ENCODE measurements around the gene PEX10.
"Not testable (repeated sequence)": the region's sequence is repeated elsewhere in the genome, so short reads cannot be mapped to it uniquely, and the experiment has no call there.

The PEX10 gene

DNA sequence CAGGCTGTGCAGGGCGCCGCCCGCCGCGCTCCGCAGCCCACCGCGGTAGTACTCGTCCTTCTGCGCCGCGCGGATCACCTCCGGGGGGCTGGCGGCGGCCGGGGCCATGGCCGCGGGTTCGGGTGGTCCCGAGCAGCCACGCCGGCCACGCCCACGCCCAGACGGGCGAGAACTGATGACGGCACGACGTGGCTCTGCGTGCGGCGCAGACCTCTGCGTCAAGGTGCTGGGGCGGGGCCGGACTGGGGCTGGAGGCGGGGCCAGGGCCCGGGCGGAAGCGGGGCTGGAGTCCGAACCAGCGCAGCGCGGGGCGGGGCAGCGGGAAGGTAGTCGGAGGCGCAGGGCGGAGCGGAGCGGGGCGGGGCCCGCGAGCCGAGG lies at the start of gene PEX10:
Gene PEX10, minus strand, starts transcription at position 170 of the 378 bp plus-strand sequence. Its CDS starts 62 bp downstream, at position 108.
- peak; percentile 94 to 96 for DNase-seq

DNA sequence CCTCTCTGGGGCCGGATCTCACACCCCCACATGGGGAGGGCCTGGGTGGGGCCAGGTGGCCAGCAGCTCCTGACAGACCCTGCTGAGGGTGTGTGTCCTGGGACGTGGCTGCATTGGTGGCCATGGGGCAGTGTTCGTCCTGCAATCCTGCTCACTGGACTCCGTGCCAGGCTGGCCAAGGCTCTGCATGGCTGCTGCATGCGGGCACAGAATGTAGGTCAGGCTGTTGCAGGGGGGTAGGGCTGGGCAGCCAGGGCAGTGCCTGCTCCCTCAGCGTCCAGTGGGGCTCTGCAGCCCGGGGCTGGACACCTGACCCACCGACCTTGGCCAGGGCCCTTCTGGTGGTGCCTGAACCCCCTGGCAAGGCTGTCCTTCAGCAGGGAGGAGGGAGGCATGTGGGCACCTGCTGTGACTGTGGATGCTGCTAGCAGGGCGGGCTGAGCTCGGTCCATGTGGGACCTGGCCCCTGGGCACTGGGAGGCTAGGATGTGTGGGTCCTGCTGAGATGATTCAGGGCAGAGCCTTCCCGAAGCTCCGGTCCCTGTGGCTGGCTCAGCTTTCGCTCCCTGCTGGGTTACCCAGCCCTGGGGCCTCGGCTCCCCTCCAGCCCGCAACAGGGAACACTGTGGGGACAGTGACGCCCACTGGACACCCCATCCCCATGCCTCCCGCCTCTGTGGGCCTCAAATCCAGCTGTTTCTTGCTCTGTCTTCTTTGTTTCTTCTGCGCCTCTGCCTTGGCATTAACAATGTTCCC lies 48.8 kb upstream of the PEX10 start:
- DNase-seq, result no peak

DNA sequence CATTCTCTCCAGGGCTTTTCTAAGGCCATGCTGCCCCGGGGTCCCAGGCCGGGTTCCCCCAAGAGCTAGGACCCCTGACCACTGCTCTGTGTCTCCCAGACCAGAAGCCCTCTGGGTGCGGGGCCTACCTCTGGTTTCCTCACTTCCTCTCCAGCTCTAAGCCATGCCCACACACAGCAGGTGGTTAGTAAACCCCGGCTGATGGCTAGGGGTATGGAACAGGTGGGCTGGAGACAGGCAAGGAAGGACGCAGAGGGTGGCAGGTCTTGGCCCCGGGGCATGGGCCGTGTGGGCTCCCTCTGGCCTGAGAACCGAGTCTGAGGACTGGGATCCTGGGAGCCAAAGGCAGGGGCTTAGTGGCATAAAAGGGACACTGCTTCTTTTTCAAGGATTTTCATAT lies 47.8 kb upstream of the PEX10 start:
- no peak for DNase-seq

DNA sequence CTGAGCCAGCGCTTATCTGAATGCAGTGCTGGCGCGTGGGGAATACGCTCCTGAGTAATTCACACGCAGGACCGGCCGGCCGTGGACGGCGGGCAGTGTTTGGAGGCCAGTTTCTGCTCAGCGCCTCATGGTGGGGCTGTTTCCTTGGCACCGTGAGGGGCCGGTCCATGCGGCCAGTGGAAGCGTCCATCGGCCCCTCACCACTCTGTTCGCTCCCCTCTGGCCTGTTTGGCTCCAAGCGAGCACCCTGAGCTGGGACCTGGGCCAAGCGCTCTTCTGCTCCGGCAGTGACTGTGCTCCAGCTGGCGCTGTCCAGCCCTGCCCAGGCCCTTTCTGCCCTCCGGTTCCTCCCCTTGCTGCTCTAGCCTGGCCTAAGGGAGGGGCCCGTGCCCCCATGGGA lies 47.4 kb upstream of the PEX10 start:
- no peak for DNase-seq

DNA sequence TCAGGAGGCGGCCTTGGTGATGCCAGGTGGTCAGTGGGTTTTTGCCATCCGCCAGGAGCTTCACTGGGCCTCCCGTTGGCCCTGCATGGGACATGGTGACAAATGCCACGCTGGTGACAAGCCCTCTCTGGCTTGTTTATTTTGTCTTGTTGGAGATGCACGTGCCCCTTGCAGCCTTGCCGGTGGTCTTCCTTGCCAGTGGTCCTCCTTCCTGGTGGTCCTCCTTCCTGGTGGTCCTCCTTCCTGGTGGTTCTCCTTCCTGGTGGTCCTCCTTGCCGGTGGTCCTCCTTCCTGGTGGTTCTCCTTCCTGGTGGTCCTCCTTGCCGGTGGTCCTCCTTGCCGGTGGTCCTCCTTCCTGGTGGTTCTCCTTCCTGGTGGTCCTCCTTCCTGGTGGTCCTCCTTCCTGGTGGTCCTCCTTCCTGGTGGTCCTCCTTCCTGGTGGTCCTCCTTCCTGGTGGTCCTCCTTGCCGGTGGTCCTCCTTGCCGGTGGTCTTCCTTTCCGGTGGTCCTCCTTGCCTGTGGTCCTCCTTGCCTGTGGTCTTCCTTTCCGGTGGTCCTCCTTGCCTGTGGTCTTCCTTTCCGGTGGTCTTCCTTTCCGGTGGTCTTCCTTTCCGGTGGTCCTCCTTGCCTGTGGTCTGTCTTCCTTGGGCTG lies 46.9 kb upstream of the PEX10 start:
- not testable (repeated sequence) for DNase-seq

- no peak for DNase-seq
Measured at GRCh38 chr1:2458687-2459086, 46.3 kb upstream of the PEX10 start.

DNA sequence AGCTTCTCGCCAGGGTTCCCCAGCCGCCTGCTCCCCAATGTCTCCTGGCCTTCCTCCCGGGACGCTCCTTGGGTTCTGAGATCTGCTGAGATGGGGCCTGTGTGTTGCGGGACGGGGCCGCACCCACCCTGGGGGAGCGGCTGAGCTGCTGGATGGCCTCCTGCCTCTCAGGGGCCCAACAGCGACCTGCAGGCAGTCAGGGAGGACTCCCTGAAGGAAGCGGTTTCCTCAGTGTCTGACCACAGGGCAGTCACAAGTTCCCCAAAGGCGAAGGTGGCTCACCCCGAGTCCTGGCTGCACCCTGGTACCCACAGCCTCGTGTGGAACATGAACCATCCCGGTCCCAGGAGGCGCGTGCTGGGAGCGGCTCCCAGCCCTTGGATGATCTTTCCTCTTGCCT lies 45.1 kb upstream of the PEX10 start:
- DNase-seq, result no peak

GRCh38 chr1:2455757-2456156 lies 43.4 kb upstream of the PEX10 start:
- DNase-seq, result no peak

- no peak for DNase-seq
Measured at GRCh38 chr1:2454227-2454626, 41.9 kb upstream of the PEX10 start.

DNA sequence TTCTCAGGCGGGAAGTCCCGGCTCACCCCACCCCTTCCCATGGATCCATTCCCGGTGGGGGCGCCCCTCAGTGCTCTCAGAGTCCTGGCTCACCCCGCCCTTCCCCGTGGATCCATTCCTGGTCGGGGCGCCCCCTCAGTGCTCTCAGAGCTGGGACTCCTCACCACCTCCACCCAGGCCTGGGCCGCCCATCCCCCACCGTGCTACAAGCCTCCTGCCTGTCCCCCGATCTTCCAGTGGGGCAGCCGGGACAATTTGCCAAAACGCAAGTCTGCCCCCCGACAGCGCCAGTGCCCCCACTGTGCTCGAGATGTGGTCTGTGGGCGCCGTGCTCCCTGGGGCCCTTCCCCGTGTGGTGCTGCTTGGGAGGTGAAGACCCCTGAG lies 40.6 kb upstream of the PEX10 start:
- no peak for DNase-seq

DNA sequence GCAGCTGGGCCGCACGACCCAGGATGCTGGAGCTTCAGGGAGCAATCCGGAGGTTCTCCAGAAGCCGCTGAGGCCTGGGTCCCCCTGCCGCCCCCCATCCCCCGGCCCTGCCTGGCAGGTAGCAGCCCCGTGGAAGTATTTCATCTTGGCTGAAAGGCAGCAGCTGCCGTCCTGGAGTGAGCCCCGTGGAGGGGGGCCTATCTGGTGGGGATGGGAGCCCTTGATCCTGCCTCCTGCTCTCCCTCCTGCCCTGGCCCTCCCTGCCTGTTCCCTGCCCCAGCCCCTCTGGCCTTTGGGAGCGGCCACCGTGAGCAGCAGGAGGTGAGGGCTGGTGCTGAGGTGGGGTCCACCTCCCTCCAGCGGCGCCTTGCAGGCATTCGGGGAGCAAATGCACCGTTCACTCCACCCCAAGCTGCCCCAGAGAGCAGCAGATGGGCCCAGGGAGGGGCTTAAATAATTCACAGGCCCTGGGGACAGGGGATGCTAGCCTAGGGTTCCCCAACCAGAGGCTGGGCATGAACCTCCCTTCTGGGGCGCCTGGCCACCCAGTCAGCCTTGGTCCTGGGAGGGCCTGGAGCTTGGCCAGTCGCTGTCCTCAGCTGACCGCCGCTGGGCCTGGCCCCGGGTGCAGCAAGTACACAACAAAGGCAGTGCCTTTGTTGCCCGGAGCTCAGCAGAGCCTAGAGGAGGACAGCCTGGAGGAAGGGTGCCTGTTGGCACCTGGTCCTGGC lies 40.0 kb upstream of the PEX10 start:
- no peak for DNase-seq

- no peak for DNase-seq
Measured at GRCh38 chr1:2451741-2452140, 39.4 kb upstream of the PEX10 start.

- DNase-seq, result no peak
Measured at GRCh38 chr1:2449636-2450454, 37.5 kb upstream of the PEX10 start.

GRCh38 chr1:2448098-2448445 lies 35.7 kb upstream of the PEX10 start:
- no peak for DNase-seq

DNA sequence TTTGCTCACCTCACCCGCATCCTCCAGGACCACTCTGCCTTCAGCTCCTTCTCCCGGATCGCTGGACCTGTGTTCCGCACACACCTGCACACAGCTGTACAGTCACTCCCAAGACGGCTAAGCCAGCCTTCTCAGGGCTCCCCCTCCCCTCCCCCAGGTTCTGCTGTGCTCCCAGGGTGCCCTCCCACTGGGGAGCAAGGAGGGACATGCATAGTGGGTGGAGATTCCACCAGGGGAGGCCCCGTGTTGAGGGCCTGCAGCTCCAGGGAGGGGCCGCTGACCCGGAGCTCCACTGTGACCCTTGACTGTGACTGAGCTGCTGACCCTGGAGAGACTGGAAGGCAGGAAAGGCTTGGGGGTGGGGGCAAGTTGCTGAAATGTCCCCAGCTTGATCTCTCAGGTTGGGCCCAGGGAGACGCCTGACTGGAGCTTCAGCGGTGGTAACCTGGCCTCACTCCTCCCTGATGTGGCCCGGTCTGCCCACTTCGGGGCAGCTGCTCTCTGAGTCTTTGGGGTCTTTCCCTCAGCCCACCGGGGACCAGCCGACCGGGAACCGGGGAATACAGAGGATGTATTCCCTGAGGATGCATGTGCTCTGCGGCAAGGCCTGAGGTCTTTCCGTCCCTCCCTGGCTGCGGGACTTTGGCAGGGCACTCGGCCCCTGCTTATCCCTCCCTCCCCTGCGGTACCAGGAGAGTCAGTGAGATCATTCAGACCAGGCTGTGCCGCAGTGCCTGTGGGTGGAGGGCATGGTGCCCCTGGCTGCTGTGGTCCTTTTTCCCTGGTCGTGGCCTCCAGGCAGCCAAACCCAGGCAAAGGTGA lies 35.1 kb upstream of the PEX10 start:
- DNase-seq, result no peak

- DNase-seq, result no peak
Measured at GRCh38 chr1:2446861-2447260, 34.5 kb upstream of the PEX10 start.

DNA sequence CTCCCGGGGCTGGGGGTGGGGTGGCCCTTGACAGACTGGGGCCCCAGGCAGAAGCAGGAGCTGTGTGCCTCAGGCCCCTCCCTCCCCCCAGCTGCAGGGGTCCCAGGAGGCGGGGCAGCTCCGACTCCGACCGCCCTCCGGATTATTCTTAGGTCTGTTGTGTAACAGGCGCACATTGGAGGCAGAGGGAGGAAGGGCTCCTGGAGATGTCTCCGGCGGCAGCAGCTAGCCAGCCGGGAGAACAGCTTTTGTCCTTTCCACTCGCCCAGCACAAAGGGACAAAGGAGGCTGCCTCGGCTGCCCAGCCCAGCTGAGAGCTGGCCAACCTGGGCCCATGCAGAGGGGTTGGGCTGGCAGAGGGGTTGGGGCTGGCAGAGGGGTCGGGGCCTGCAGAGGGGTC lies 34.0 kb upstream of the PEX10 start:
- no peak for DNase-seq

- no peak for DNase-seq
Measured at GRCh38 chr1:2445823-2446215, 33.5 kb upstream of the PEX10 start.

- DNase-seq, result no peak
Measured at GRCh38 chr1:2445162-2445822, 32.9 kb upstream of the PEX10 start.

DNA sequence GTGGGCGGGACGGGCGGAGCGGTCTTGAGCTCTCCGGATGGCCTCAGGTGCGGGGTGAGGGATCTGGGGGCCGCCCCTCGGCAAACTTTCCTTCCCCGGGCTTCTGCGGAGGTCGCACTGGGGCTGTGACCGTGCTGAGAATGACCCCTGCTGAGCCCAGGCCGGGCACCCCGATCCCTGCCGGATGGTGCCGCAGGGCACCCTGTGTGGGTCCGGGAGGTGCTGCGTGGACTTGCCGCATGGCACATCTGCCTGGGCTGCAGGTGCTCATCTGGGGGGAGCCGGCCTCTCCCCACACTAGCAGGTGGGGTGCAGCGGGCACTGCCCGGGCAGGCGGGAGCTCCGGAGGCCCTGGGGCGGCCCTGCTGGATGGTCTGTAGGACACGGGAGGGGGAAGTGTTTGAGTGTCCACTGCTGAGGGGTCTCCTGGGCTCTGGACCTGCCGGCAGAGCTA lies 31.8 kb upstream of the PEX10 start:
- DNase-seq, result no peak

DNA sequence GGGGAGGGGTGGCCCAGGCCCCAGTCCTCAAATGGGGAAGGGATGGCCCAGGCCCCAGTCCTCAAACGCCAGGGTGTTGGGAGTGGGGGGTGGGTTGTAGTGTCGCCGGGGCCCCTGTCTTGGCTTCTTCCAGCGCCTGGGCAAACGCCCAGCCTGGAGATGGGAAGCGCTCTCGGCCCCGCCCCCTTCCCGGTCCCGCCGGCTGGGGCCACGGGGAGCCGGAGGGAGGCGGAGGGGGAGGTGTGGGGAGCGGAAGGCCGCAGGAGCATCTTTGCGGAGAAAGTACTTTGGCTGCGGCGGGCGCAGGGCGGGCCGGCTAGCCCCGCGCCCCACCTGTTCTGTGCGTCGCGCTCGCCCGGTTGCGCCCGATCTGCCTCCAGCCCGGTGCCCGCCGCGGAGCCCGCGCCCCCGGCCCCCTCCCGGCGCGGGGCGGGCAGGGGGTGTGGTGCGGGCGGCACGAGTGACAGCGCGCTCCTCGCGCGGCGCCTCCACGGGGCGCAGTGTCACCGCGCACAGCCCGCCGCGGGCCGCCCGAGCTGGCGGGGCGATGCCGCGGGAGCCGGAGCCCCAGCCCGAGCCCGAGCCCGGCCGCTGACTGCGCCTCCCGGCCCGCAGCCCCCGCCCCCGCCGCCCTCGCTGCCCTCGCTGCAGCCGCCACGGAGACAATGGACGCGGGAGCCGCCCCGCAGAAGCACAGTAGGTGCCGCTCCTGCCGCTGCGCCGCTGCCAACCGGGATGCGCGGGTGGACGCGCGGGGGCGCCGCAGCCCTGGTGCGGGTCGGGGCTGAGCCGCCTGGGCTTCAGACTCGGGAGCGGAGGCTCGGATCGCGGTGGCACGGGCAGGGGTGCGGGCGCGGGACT lies 31.1 kb upstream of the PEX10 start:
- DNase-seq, result no peak
